ENCODE measurements around the gene OR51F1.
"Not testable (repeated sequence)": the region's sequence is repeated elsewhere in the genome, so short reads cannot be mapped to it uniquely, and the experiment has no call there.

The OR51F1 gene

GRCh38 chr11:4769838-4770237, at the start of gene OR51F1:
OR51F1 (minus strand) TSS chr11:4769938; CDS start chr11:4769938, 0 bp downstream.
- Mint-ChIP-seq H3K27me3 (peaks cover 1% of the 10 kb centered on the region), H3K27ac (no peak within 1 kb of the TSS), H3K4me3 (no peak within 1 kb of the TSS), H3K36me3 (no peaks in the 10 kb centered on the region), H3K9me3 (peaks cover 2% of the 10 kb centered on the region), H3K4me1 (no peaks in the 10 kb centered on the region)
- no peak for ATAC-seq (ENCODE audit: low read depth)
- no peak for DNase-seq (ENCODE audit: low spot score in 2 of 2)

- no peak overlapping the region for H3K4me3 Mint-ChIP-seq
- no peaks in the 10 kb centered on the region for H3K4me1 Mint-ChIP-seq
- no peaks in the 10 kb centered on the region for H3K36me3 Mint-ChIP-seq
- ATAC-seq (ENCODE audit: low read depth) (no peak), DNase-seq (ENCODE audit: low spot score in 2 of 2) (no peak)
- no peaks in the 10 kb centered on the region for H3K9me3 Mint-ChIP-seq
- peaks cover 1% of the 10 kb centered on the region for H3K27me3 Mint-ChIP-seq
- H3K27ac Mint-ChIP-seq: no peak overlapping the region
These were observed 39.5 kb upstream of the OR51F1 start for GRCh38 chr11:4809246-4809645.

- H3K4me1 Mint-ChIP-seq: no peaks in the 10 kb centered on the region
- H3K9me3 Mint-ChIP-seq: no peaks in the 10 kb centered on the region
- ATAC-seq (ENCODE audit: low read depth): no peak
These were observed 38.7 kb upstream of the OR51F1 start for GRCh38 chr11:4808476-4808875.

GRCh38 chr11:4804280-4804679, 34.5 kb upstream of the OR51F1 start, which contains the start of gene OR52R1:
OR52R1 (minus strand) TSS chr11:4804380; CDS start chr11:4804380, 0 bp downstream.
- Mint-ChIP-seq H3K27me3 (peaks cover 5% of the 10 kb centered on the region), H3K27ac (no peak within 1 kb of the TSS), H3K4me3 (no peak within 1 kb of the TSS), H3K4me1 (no peaks in the 10 kb centered on the region), H3K9me3 (no peaks in the 10 kb centered on the region), H3K36me3 (no peaks in the 10 kb centered on the region)
- DNase-seq (ENCODE audit: low spot score in 2 of 2): no peak
- ATAC-seq (ENCODE audit: low read depth): no peak

More at GRCh38 chr11:4808476-4808875, 38.7 kb upstream of the OR51F1 start:
- H3K27me3 Mint-ChIP-seq: peaks cover 5% of the 10 kb centered on the region
- H3K36me3 Mint-ChIP-seq: no peaks in the 10 kb centered on the region
- no peak for DNase-seq (ENCODE audit: low spot score in 2 of 2)
- no peak overlapping the region for H3K27ac Mint-ChIP-seq
- H3K4me3 Mint-ChIP-seq: no peak overlapping the region

- not testable (repeated sequence) for ATAC-seq (ENCODE audit: low read depth); H3K27me3 Mint-ChIP-seq; H3K9me3 Mint-ChIP-seq; H3K27ac Mint-ChIP-seq; H3K4me1 Mint-ChIP-seq; H3K36me3 Mint-ChIP-seq; H3K4me3 Mint-ChIP-seq; DNase-seq (ENCODE audit: low spot score in 2 of 2)
These were observed 31.6 kb upstream of the OR51F1 start for GRCh38 chr11:4801316-4801715.

GRCh38 chr11:4798427-4799183, 28.9 kb upstream of the OR51F1 start:
- Mint-ChIP-seq H3K27ac (no peak overlapping the region), H3K4me3 (no peak overlapping the region), H3K27me3 (peaks cover 4% of the 10 kb centered on the region), H3K36me3 (no peaks in the 10 kb centered on the region), H3K9me3 (no peaks in the 10 kb centered on the region), H3K4me1 (no peaks in the 10 kb centered on the region)
- DNase-seq (ENCODE audit: low spot score in 2 of 2): no peak
- no peak for ATAC-seq (ENCODE audit: low read depth)

- no peaks in the 10 kb centered on the region for H3K4me1 Mint-ChIP-seq
- no peak overlapping the region for H3K27ac Mint-ChIP-seq
- no peak for DNase-seq (ENCODE audit: low spot score in 2 of 2)
- H3K9me3 Mint-ChIP-seq: no peaks in the 10 kb centered on the region
- ATAC-seq (ENCODE audit: low read depth): no peak
- H3K36me3 Mint-ChIP-seq: no peaks in the 10 kb centered on the region
- H3K4me3 Mint-ChIP-seq: no peak overlapping the region
- H3K27me3 Mint-ChIP-seq: peaks cover 5% of the 10 kb centered on the region
These were observed 27.5 kb upstream of the OR51F1 start for GRCh38 chr11:4797206-4797605.

GRCh38 chr11:4782454-4782853, 12.7 kb upstream of the OR51F1 start:
- no peak overlapping the region for H3K27ac Mint-ChIP-seq
- H3K4me1 Mint-ChIP-seq: no peaks in the 10 kb centered on the region
- ATAC-seq (ENCODE audit: low read depth) (no peak), DNase-seq (ENCODE audit: low spot score in 2 of 2) (no peak)
- H3K27me3 Mint-ChIP-seq: peaks cover 2% of the 10 kb centered on the region
- H3K9me3 Mint-ChIP-seq: peaks cover 4% of the 10 kb centered on the region
- H3K36me3 Mint-ChIP-seq: no peaks in the 10 kb centered on the region
- H3K4me3 Mint-ChIP-seq: no peak overlapping the region

- ATAC-seq (ENCODE audit: low read depth) (no peak), DNase-seq (ENCODE audit: low spot score in 2 of 2) (no peak)
- H3K4me3 Mint-ChIP-seq: no peak overlapping the region
- peaks cover 1% of the 10 kb centered on the region for H3K27me3 Mint-ChIP-seq
- H3K36me3 Mint-ChIP-seq: no peaks in the 10 kb centered on the region
- peaks cover 2% of the 10 kb centered on the region for H3K9me3 Mint-ChIP-seq
- H3K4me1 Mint-ChIP-seq: no peaks in the 10 kb centered on the region
- no peak overlapping the region for H3K27ac Mint-ChIP-seq
These were observed 1.6 kb downstream of the OR51F1 start for GRCh38 chr11:4768094-4768493.

- no peak for ATAC-seq (ENCODE audit: low read depth)
- Mint-ChIP-seq H3K4me1 (no peaks in the 10 kb centered on the region), H3K4me3 (no peak overlapping the region), H3K27me3 (no peaks in the 10 kb centered on the region), H3K9me3 (peaks cover 2% of the 10 kb centered on the region), H3K36me3 (no peaks in the 10 kb centered on the region), H3K27ac (no peak overlapping the region)
- DNase-seq (ENCODE audit: low spot score in 2 of 2): no peak
These were observed 3.2 kb downstream of the OR51F1 start for GRCh38 chr11:4766420-4767043.

- Mint-ChIP-seq H3K27ac (no peak overlapping the region), H3K9me3 (peaks cover 2% of the 10 kb centered on the region), H3K27me3 (no peaks in the 10 kb centered on the region), H3K4me1 (no peaks in the 10 kb centered on the region), H3K36me3 (no peaks in the 10 kb centered on the region), H3K4me3 (no peak overlapping the region)
- no peak for ATAC-seq (ENCODE audit: low read depth)
- DNase-seq (ENCODE audit: low spot score in 2 of 2): no peak
These were observed 6.6 kb downstream of the OR51F1 start for GRCh38 chr11:4763096-4763495.

GRCh38 chr11:4751201-4751600, 18.5 kb downstream of the OR51F1 start:
- Mint-ChIP-seq H3K4me1 (no peaks in the 10 kb centered on the region), H3K36me3 (no peaks in the 10 kb centered on the region), H3K27ac (no peak overlapping the region), H3K27me3 (peaks cover 6% of the 10 kb centered on the region), H3K4me3 (no peak overlapping the region), H3K9me3 (no peaks in the 10 kb centered on the region)
- ATAC-seq (ENCODE audit: low read depth) (no peak), DNase-seq (ENCODE audit: low spot score in 2 of 2) (no peak)

GRCh38 chr11:4748438-4748837, 21.3 kb downstream of the OR51F1 start:
- ATAC-seq (ENCODE audit: low read depth): no peak
- H3K27ac Mint-ChIP-seq: no peak overlapping the region
- H3K4me1 Mint-ChIP-seq: no peaks in the 10 kb centered on the region
- no peaks in the 10 kb centered on the region for H3K9me3 Mint-ChIP-seq
- no peaks in the 10 kb centered on the region for H3K36me3 Mint-ChIP-seq
- H3K4me3 Mint-ChIP-seq: no peak overlapping the region
- peaks cover 7% of the 10 kb centered on the region for H3K27me3 Mint-ChIP-seq
- no peak for DNase-seq (ENCODE audit: low spot score in 2 of 2)

GRCh38 chr11:4740735-4741134, 29.0 kb downstream of the OR51F1 start:
- H3K27me3 Mint-ChIP-seq: peaks cover 11% of the 10 kb centered on the region
- no peak overlapping the region for H3K27ac Mint-ChIP-seq
- H3K4me1 Mint-ChIP-seq: no peaks in the 10 kb centered on the region
- H3K4me3 Mint-ChIP-seq: no peak overlapping the region
- H3K36me3 Mint-ChIP-seq: no peaks in the 10 kb centered on the region
- DNase-seq (ENCODE audit: low spot score in 2 of 2) (no peak), ATAC-seq (ENCODE audit: low read depth) (no peak)
- H3K9me3 Mint-ChIP-seq: peaks cover 2% of the 10 kb centered on the region

- no peaks in the 10 kb centered on the region for H3K36me3 Mint-ChIP-seq
- DNase-seq (ENCODE audit: low spot score in 2 of 2) (no peak), ATAC-seq (ENCODE audit: low read depth) (no peak)
- H3K27ac Mint-ChIP-seq: no peak overlapping the region
- H3K4me1 Mint-ChIP-seq: no peaks in the 10 kb centered on the region
- no peaks in the 10 kb centered on the region for H3K9me3 Mint-ChIP-seq
- H3K27me3 Mint-ChIP-seq: peaks cover 5% of the 10 kb centered on the region
- no peak overlapping the region for H3K4me3 Mint-ChIP-seq
These were observed 42.6 kb downstream of the OR51F1 start for GRCh38 chr11:4727171-4727570.

Data from memory B cell (primary cell).